Naive thymus-derived CD4-positive, alpha-beta T cell (primary cell): Measurements from ENCODE around the gene GRK4. TPM values are rescaled to one million over a fixed set of nuclear protein-coding genes. Genes with fewer than 3 reads are reported as not detected.
A peak's percentile ranks its signal among the peaks of the same experiment; 100 is the strongest.

Source experiments
- ATAC-seq: fragments of 150-1000 bp; cut with Tn5 transposase; 2 replicates; pipeline ENCODE4 v1.10.0; 2021; ENCODE audit warnings: mild to moderate bottlenecking, moderate library complexity
- CTCF ChIA-PET: fragments of 350-600 bp; sonication (Branson Sonifier 250); formaldehyde crosslinking; loops from one replicate; lab custom pipeline; 2021; ENCODE audit warnings: antibody characterized with exemption; lab: Charles Lee
- POLR2A ChIA-PET: fragments of 350-600 bp; sonication (Branson Sonifier 250); formaldehyde crosslinking; loops from one replicate; lab custom pipeline; 2021; ENCODE audit warnings: antibody characterized with exemption, inconsistent platforms; lab: Charles Lee
- DNase-seq, 9 donors: peaks; one replicate each; pipeline versions ENCODE4 v3.0.0 to v3.0.0-alpha.2; 2020 to 2022; ENCODE audit warnings: mixed read lengths in 1 of 9
- H3K27ac ChIP-seq: one replicate; pipeline ENCODE4 v1.7.0; 2013; ENCODE audit warnings: mild to moderate bottlenecking, low read depth, low read length, moderate library complexity
- H3K27me3 ChIP-seq, 2 donors: one replicate each; pipeline ENCODE4 v1.7.0; 2013; ENCODE audit warnings: low read length in 2 of 2, mild to moderate bottlenecking in 2 of 2, moderate library complexity in 2 of 2; ENCODE audit not compliant: control insufficient read depth in 2 of 2, insufficient read depth in 2 of 2
- H3K36me3 ChIP-seq, 3 experiments: 1 replicate in 2 of 3; 2 replicates in 1 of 3; pipeline ENCODE4 v1.7.0; 2013; ENCODE audit warnings: low read length in 3 of 3, mild to moderate bottlenecking in 3 of 3, moderate library complexity in 1 of 3; ENCODE audit not compliant: insufficient read depth in 3 of 3, control insufficient read depth in 2 of 3
- H3K4me1 ChIP-seq, 2 donors: one replicate each; pipeline ENCODE4 v1.7.0; 2013; ENCODE audit warnings: low read length in 2 of 2, mild to moderate bottlenecking in 2 of 2, moderate library complexity in 1 of 2; ENCODE audit not compliant: control insufficient read depth in 2 of 2, insufficient read depth in 2 of 2
- H3K4me3 ChIP-seq: 2 replicates; pipeline ENCODE4 v1.7.0; 2013; ENCODE audit warnings: mild to moderate bottlenecking, low read length
- H3K9me3 ChIP-seq, 3 experiments: 1 replicate in 2 of 3; 2 replicates in 1 of 3; pipeline ENCODE4 v1.7.0; 2013; ENCODE audit warnings: low read length in 3 of 3; ENCODE audit not compliant: control insufficient read depth in 2 of 3
- H3K27ac Mint-ChIP-seq, 9 donors: one replicate each; pipeline ENCODE4 v1.8.0; 2020 to 2022; ENCODE audit warnings: mixed read lengths in 9 of 9, mild to moderate bottlenecking in 8 of 9, moderate library complexity in 5 of 9, inconsistent platforms in 2 of 9
- H3K27me3 Mint-ChIP-seq, 5 donors: one replicate each; pipeline ENCODE4 v1.8.0; 2021 to 2022; ENCODE audit warnings: mixed read lengths in 5 of 5, mild to moderate bottlenecking in 1 of 5
- H3K36me3 Mint-ChIP-seq, 5 donors: one replicate each; pipeline ENCODE4 v1.8.0; 2020 to 2022; ENCODE audit warnings: mixed read lengths in 5 of 5, mild to moderate bottlenecking in 3 of 5, inconsistent platforms in 1 of 5
- H3K4me1 Mint-ChIP-seq, 7 donors: one replicate each; pipeline ENCODE4 v1.8.0; 2020 to 2022; ENCODE audit warnings: mixed read lengths in 7 of 7, mild to moderate bottlenecking in 3 of 7, inconsistent platforms in 1 of 7
- H3K4me3 Mint-ChIP-seq, 10 donors: one replicate each; pipeline ENCODE4 v1.8.0; 2020 to 2022; ENCODE audit warnings: mild to moderate bottlenecking in 10 of 10, mixed read lengths in 10 of 10, moderate library complexity in 6 of 10, inconsistent platforms in 2 of 10
- H3K9me3 Mint-ChIP-seq, 11 donors: one replicate each; pipeline ENCODE4 v1.8.0; 2020 to 2022; ENCODE audit warnings: mixed read lengths in 11 of 11, mild to moderate bottlenecking in 4 of 11, inconsistent platforms in 1 of 11, moderate library complexity in 1 of 11
- intact Hi-C, 2 donors: fragments of 100-400 bp; cut with micrococcal nuclease; formaldehyde crosslinking; loops; one replicate each; pipeline ENCODE4 v1.15.1; 2023
- polyA plus RNA-seq, 2 donors: library from polyadenylated mRNA; unstranded; fragments of 300-500 nt; fragmentation: Illumina TruSeq; gene quantifications; one replicate each; pipeline ENCODE4 v1.2.3, GENCODE V29; 2021
- total RNA-seq, 6 experiments: library from RNA in 5 of 6; stranded (reverse) in 5 of 6; gene quantifications; 1 replicate in 5 of 6; 2 replicates in 1 of 6; pipeline ENCODE4 v1.2.3 and lab custom pipeline; 2021 to 2026

GRK4 gene
- total and polyA plus RNA-seq, 7 experiments from 2014 or later: 1.7 to 4.0 (median 2.1) TPM

GRCh38 chr4:3030566-3031356, 67.4 kb downstream of the GRK4 start:
- H3K4me3 ChIP-seq: no peak overlapping the region
- H3K27ac ChIP-seq: no peak overlapping the region
- no peak for DNase-seq
- no peak overlapping the region for H3K27ac Mint-ChIP-seq
- no peak overlapping the region for H3K4me3 Mint-ChIP-seq
- no peaks in the 10 kb centered on the region for H3K9me3 ChIP-seq
- ATAC-seq: no peak
- H3K36me3 ChIP-seq: no peaks in the 10 kb centered on the region
- peaks cover 0 to 2% (median 0%) of the 10 kb centered on the region in 7 donors for H3K4me1 Mint-ChIP-seq
- intact Hi-C loops: no loop called here
- H3K27me3 Mint-ChIP-seq: peaks cover 0 to 7% (median 0%) of the 10 kb centered on the region in 5 donors
- POLR2A ChIA-PET: no interaction called here
- no peaks in the 10 kb centered on the region for H3K27me3 ChIP-seq
- CTCF ChIA-PET: no interaction called here
- no peaks in the 10 kb centered on the region for H3K4me1 ChIP-seq
- H3K9me3 Mint-ChIP-seq: no peaks in the 10 kb centered on the region
- no peaks in the 10 kb centered on the region for H3K36me3 Mint-ChIP-seq

GRCh38 chr4:3031357-3032082, 68.1 kb downstream of the GRK4 start:
- Mint-ChIP-seq H3K36me3 (no peaks in the 10 kb centered on the region), H3K9me3 (no peaks in the 10 kb centered on the region), H3K27me3 (peaks cover 0 to 12% (median 0%) of the 10 kb centered on the region in 5 donors), H3K27ac (peak overlapping the region in 1 of 9 donors; percentile 82), H3K4me3 (peak overlapping the region in 1 of 10 donors; percentile 43), H3K4me1 (peaks cover 0 to 2% (median 0%) of the 10 kb centered on the region in 7 donors)
- H3K36me3 ChIP-seq: no peaks in the 10 kb centered on the region
- no peak overlapping the region for H3K4me3 ChIP-seq
- ChIA-PET POLR2A (interaction anchor here (0.6 kb wide), 1 partner anchor 10 kb away, joined by 3 read pairs; no protein-coding TSS in a partner anchor), CTCF (interaction anchor here (0.5 kb wide), 1 partner anchor 34 kb away, joined by 4 read pairs; no protein-coding TSS in a partner anchor)
- intact Hi-C loops: no loop called here
- ATAC-seq (no peak), DNase-seq (no peak)
- no peaks in the 10 kb centered on the region for H3K27me3 ChIP-seq
- no peak overlapping the region for H3K27ac ChIP-seq
- H3K4me1 ChIP-seq: no peaks in the 10 kb centered on the region
- H3K9me3 ChIP-seq: no peaks in the 10 kb centered on the region

GRCh38 chr4:3034231-3034630, 70.9 kb downstream of the GRK4 start:
- H3K4me3 Mint-ChIP-seq: no peak overlapping the region
- no peak for DNase-seq

GRCh38 chr4:3035249-3035648, 71.9 kb downstream of the GRK4 start:
- DNase-seq (no peak), ATAC-seq (no peak)
- Mint-ChIP-seq H3K36me3 (no peaks in the 10 kb centered on the region), H3K27ac (no peak overlapping the region), H3K27me3 (peaks cover 0 to 15% (median 0%) of the 10 kb centered on the region in 5 donors), H3K4me3 (no peak overlapping the region), H3K9me3 (no peaks in the 10 kb centered on the region), H3K4me1 (peaks cover 16 to 22% (median 20%) of the 10 kb centered on the region in 7 donors)
- no peak overlapping the region for H3K27ac ChIP-seq
- no peaks in the 10 kb centered on the region for H3K9me3 ChIP-seq
- ChIA-PET POLR2A (interaction anchor here (0.8 kb wide), 1 partner anchor 71 kb away, joined by 3 read pairs; no protein-coding TSS in a partner anchor), CTCF (no interaction called here)
- H3K4me3 ChIP-seq: no peak overlapping the region
- peaks cover 7 to 12% of the 10 kb centered on the region in 2 donors for H3K4me1 ChIP-seq
- H3K27me3 ChIP-seq: no peaks in the 10 kb centered on the region
- intact Hi-C loops: loop anchor here in 1 of 2 donors (5.0 kb wide), 2 partner anchors 37 to 273 kb away; partner anchors contain the start of genes HTT and HTT-AS
- no peaks in the 10 kb centered on the region for H3K36me3 ChIP-seq

More at GRCh38 chr4:3034231-3034630, 70.9 kb downstream of the GRK4 start:
- CTCF ChIA-PET: no interaction called here
- ATAC-seq: no peak
- POLR2A ChIA-PET: interaction anchor here (0.8 kb wide), 1 partner anchor 70 kb away, joined by 3 read pairs; no protein-coding TSS in a partner anchor
- Histone ChIP-seq H3K4me1 (peaks cover 7 to 12% of the 10 kb centered on the region in 2 donors), H3K36me3 (no peaks in the 10 kb centered on the region), H3K27ac (no peak overlapping the region), H3K27me3 (no peaks in the 10 kb centered on the region), H3K4me3 (no peak overlapping the region), H3K9me3 (no peaks in the 10 kb centered on the region)
- intact Hi-C loops: no loop called here
- H3K27me3 Mint-ChIP-seq: peaks cover 0 to 15% (median 0%) of the 10 kb centered on the region in 5 donors
- H3K27ac Mint-ChIP-seq: peak overlapping the region in 1 of 9 donors; percentile 33
- H3K4me1 Mint-ChIP-seq: peaks cover 16 to 22% (median 20%) of the 10 kb centered on the region in 7 donors
- no peaks in the 10 kb centered on the region for H3K36me3 Mint-ChIP-seq
- no peaks in the 10 kb centered on the region for H3K9me3 Mint-ChIP-seq

GRCh38 chr4:3035674-3036073, 72.3 kb downstream of the GRK4 start:
- Mint-ChIP-seq H3K27me3 (peaks cover 0 to 15% (median 0%) of the 10 kb centered on the region in 5 donors), H3K36me3 (no peaks in the 10 kb centered on the region), H3K4me1 (peaks cover 19 to 25% (median 23%) of the 10 kb centered on the region in 7 donors), H3K9me3 (no peaks in the 10 kb centered on the region), H3K27ac (peak overlapping the region in 1 of 9 donors; percentile 59), H3K4me3 (no peak overlapping the region)
- H3K36me3 ChIP-seq: no peaks in the 10 kb centered on the region
- H3K27ac ChIP-seq: no peak overlapping the region
- ATAC-seq (no peak), DNase-seq (no peak)
- POLR2A ChIA-PET: no interaction called here
- no peaks in the 10 kb centered on the region for H3K9me3 ChIP-seq
- intact Hi-C loops: loop anchor here in 1 of 2 donors (5.0 kb wide), 2 partner anchors 37 to 273 kb away; partner anchors contain the start of genes HTT and HTT-AS
- no peak overlapping the region for H3K4me3 ChIP-seq
- no peaks in the 10 kb centered on the region for H3K27me3 ChIP-seq
- CTCF ChIA-PET: interaction anchor here (1.3 kb wide), 1 partner anchor 273 kb away, joined by 3 read pairs; no protein-coding TSS in a partner anchor
- H3K4me1 ChIP-seq: peaks cover 8 to 12% of the 10 kb centered on the region in 2 donors
